ENCODE results near the gene SLC12A1.

Gene SLC12A1

DNA sequence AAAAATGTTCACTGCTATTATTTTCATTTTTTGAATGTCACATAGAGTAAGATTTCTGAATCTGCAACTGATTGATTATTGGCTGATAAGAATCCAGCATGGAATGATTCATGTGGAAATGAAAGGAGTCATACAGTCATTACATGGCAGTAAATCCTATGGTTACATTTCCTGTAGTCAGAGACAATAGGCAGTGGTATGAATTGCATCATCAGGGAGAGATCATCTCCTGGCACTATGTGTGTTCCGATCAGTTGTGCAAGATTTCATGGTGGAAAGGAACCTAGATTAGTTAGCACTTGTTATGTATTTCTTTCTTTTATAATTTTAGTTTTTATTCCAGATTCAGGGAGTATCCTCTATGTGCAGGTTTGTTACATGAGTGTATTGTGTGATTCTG, 38.8 kb downstream of the SLC12A1 start:
- no peak for FAIRE-seq

DNA sequence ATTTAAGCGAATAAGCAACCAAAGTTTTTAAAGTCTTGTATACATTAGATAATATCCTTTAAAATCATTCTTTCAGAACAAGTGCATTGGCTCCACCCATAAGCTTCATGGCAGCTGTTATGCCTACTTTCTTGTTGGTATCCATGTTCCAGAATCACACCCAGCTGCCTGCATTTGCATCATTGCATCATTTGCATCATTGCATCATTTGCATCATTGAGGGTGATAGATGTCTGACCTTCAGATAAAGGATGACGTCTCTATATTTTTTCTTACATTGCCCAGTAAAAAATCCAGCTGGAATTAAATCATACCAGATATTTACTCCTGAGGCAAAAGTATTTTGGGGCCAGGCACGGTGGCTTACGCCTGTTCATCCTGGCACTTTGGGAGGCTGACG, 42.3 kb downstream of the SLC12A1 start:
- no peak for FAIRE-seq

DNA sequence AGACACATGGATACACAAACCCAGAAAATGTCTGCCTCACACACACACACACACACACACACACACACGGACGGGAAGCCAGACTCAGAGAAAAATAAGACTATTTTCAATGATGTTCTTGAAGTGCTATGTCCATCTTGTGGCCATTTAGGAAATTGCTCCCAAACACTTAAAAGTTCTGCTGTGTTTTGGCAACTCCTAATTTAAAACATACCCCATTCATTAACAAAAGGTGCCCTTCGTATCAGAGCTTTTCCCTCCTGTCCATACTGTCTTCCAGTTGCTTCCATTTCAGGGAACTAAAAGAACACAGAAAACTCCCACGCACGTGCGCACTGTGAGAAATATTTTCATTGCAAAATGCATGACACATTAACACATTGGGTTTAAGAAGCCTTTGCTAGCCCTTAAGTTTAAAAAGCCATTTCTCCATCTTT, 44.6 kb downstream of the SLC12A1 start:
- peak; percentile 41 for FAIRE-seq

DNA sequence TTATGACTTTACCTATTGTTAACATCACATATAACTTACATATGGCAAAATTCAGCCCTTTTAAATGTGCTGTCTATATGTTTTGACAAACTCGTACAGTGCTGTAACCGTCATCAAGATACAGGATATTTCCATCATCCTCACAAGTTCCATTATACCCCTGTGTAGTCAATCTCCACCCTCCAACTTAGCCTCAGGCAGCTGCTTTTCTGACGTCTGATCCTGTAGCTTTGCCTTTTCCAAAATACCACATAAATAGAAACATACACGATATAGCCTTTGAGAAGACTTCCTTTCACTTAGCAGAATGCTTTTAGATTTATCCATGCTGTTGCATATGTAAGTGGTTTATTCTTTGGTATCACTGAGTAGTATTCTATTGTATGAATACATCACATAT, 47.1 kb downstream of the SLC12A1 start:
- FAIRE-seq, result no peak

DNA sequence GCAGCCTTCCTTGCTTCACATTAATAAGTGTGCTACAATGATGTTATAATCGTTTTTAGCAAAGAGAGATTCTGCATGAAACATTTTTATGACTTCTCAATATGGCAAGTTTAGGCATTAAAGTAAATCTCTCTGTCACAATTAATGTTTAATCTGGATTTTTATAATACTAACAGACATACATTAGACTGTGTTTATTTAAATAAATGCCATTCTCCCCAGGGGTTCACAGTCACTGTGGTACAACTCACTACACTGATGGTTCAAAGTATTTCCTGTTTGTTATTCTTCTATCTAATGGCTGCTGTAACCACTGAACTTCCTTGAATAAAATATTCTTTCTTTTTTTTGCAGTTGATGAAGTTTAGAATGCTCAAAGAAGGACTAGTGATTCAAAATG, 59.0 kb downstream of the SLC12A1 start:
- FAIRE-seq, result no peak

DNA sequence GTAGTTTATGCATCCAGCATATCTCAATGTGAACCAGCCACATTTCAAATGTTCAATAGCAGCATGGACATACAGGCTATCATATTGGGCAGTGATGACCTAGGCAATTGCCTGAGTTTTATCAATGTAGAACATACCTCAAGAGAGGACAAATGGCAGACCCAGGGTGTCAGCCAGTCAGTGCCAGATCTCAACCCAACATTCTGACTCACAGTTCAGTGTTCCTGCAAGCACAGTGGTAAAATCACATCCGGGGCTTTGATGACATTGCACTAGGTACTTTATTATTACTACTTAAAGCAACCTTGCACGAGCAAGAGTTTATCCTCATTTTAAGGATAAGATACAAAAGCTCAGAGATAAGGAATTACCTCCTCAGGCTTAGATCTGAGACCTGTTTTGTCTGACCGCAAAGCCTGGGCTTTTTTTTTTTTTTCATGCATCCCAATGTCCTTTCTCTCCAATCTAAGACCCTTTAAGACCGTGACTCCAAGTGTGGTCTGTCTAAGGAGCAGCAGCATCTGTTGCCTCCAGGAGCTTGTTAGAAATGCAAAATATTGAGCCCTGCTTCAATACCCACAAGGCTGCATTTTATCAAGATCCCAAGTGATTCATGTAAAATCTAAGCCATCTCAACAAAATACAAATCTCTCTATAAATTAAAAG, 60.1 kb downstream of the SLC12A1 start:
- no peak for FAIRE-seq

DNA sequence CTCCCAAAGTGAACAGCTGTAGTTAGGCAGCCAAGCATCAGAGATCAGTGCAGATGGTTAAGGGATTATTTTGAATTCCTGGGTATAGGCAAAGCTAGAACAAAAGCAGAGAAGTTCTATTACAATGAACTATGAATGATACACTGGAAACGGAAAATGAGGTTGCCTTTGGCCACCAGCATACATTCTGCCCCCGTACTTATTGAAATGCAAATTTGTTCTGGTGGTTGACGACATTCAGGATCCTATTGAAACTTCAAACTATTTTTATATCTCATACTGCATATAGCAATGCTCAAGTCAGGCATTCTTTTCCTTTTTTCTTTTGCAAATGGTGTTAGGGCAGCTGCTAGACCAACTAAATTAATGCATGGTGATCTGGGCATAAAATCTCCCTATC, 61.7 kb downstream of the SLC12A1 start:
- FAIRE-seq, result no peak

DNA sequence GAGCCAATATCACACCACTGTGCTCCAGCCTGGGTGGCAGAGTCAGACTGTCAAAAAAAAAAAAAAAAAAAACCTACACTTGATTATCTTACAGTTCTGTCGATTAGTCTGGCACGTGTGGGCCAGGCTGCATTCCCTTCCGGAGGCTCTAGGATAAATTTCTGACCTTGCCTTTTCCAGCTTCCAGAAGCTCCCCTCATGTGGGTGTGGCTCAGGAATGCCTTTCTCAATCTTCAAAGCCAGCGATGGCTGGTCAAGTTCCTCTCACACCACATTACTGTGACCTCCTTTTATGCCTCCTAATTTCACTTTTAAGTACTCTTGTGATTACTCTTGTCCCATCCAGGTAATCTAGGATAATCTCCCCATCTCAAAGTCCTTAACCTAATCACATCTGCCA, 66.9 kb downstream of the SLC12A1 start:
- FAIRE-seq, result no peak

DNA sequence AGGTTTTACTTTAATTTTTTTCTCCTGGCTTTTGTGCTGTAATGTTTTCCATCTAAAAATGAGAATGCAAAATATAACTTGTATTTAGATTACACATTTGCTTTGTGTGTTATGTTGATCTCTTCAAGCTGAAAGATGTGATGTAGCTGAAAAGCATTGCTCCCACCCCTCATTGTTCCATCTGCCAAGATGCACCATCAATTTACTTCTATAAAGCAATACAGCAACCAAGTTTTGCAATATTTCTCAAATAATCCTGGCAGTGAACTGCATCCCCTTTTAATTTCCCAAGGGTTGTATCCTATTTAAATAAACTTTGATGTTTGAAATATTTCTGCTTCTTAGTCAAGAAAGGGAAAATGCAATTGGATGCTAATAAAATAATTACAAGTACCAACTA, 72.6 kb downstream of the SLC12A1 start:
- no peak for FAIRE-seq

DNA sequence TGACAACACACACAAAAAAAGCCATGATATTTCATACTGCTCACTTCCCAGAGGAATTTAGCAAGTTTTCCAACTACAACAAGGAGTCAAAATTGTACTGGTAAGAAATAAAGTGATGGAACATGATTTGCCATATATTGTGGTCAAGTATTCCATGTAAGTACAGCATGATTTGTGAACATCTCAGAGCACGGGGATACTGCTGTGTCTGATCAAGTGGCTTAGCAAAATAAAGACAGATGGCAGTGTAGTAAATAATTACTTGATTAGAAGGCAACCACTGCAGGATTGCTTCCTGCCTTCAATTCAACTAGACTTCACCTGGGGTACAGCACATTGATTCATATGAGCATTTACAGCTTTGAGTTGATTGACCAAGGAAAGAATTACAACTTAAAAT, 73.5 kb downstream of the SLC12A1 start:
- no peak for FAIRE-seq

DNA sequence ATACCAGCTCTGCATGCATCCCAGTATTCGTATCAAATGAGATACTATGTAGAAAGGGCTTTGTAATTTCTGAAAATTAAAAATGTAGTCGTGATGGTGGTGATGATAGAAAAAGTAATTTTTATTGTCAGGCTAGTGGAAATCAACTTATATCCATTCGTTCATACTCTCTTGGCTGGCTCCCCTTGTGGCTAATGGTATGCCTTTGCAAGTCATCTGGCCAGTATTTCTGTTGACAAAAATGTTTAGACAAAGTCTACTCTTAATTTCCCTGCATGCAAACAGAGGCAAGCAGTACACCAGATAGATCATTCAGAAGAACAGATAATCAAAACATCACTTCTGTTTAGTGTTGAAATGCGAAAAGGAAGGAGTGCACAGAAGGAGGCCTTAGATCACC, 75.6 kb downstream of the SLC12A1 start:
- FAIRE-seq, result no peak

DNA sequence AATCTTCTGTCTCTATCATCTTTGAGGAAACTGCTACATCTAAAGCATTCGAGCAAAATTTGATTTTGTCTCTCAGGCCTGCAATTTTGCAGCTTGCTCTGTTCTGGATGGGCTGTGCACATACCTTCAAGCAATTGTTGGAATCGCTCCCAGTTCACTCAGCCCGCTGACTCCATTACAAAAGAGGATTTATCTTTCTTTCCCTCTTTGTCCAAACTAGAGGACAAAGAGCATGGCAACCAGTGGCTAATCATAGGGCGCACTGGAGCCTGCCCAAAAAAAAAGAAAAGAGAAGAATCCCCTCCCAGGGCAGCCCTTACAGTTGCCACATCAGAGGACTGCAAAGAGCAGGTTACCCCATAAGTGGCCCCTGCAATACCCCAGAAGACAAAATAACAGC, 76.1 kb downstream of the SLC12A1 start:
- FAIRE-seq, result no peak

DNA sequence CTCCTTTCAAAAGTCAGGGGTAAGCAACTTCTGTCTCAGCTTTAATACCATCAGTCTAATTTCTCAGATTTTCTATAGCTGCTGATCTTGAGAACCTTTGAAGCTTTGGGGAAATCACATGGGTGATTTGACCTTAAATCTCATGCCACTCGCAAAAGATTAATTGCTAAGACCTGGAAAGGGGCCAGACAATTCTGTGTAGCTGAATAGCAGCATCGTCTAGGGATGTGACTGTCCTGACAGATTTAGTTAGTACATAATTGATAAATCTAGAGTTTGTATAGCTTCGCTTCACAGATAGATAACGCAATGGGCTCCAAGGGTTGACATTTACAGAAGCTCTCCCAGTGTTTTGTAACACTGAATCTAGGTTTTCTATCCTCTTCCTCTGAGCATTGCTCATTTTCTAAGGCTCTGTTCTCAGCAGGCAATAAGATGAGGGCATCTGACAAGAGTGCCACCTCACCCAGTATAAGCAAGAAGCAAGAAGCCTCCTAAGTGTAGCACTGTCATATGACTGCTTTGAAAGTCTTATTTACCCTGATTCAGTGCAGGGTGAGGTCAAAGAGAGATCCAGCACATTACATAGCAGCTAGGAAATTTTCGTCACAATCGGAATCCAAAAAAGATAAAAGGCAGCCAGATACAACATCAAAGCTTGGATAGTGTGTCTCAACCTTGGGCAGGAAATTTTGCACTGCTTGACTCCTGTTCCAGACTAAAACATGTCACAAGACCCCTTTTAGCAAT, 77.5 kb downstream of the SLC12A1 start:
- no peak for FAIRE-seq

DNA sequence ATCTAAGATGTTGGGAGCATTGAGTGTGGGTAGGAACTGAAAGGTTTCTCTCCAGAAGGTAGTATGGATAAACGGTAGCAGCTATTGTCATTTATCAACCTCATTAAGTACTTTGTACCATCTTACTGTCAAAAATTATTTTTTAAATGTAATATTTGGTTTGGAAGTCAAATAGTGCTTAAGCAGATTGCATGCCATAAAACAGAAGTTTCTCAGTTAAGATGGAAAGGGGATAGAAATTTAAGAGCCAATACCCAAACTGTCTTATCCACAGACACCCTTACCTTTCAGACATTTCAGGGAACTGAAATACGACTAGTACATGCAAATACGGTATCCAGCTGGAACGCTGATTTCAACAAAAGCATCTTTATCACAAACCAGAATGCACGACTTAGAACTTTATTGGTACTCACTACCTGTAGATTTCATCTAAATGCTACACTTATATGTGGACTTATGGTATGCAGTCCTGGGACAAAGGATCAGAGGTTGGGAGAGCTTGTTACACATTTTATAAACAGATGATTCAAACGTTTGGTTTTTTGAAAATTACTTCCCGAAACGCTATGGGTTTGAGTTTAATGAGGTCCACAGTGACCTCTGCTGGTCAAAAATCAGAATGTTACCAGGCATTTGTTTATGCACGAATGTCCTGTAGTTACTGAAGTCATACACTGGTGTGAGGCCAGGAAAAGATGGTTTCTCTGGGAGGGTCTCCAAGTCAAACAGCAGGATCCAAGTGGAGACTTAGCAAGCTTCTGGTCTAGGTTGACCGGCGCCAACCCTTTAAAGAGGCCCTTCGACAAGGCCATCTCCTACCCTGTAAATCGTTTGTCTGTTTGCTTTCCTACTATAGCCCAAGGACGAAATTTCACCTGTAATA, 79.5 kb downstream of the SLC12A1 start:
- FAIRE-seq, result peak; percentile 78

DNA sequence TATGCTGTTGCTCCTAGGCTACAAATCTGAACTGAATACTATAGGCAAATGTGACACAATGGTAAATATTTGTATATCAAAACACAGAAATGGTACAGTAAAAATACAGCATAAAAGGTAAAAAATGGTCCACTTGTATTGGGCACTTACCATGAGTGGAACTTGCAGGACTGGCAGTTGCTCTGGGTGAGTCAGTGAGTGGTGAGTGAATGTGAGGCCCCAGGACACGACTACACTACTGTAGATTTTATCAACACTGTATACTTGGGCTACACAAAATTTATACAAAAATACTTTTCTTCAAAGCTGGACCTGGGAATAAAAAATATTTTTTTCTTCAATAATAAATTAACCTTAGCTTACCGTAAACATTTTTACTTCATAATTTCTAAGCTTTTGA, 83.5 kb downstream of the SLC12A1 start:
- no peak for FAIRE-seq

DNA sequence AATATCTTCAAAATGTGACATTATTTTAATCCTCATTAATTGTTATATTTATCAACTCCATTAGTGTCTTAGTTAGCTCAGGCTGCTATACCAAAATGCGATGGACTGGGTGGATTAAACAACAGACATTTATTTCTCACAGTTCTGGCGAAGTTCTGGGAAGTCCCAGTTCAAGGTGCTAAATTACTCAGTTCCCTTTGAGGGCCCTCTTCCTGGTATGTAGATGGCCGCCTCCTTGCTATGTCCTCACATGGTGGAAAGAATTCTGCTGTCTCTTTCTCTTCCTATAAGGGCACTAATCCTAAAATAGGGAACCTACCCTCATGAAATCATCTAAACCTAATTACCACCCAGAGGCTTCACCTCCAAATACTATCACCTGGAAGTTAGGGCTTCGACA, 86.4 kb downstream of the SLC12A1 start:
- no peak for FAIRE-seq

DNA sequence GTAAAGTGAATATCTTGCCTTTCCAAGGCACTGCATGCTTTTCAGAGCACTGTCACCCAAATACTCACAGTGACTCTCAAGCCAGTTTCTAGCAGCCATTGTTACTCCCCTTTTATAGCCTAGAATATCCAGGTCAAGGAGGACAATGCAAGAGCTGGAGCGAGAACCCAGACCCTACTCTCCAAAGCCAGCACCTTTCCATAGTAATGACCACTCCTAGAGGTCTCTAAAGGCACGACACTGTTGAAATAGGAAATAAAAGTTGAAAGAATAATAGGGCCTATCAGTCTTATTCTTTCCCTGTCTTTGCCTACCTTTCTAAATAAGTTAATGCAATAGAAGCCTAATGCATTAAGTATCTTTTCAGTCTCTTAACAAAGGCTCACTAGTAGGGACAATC, 91.6 kb downstream of the SLC12A1 start:
- FAIRE-seq, result no peak

DNA sequence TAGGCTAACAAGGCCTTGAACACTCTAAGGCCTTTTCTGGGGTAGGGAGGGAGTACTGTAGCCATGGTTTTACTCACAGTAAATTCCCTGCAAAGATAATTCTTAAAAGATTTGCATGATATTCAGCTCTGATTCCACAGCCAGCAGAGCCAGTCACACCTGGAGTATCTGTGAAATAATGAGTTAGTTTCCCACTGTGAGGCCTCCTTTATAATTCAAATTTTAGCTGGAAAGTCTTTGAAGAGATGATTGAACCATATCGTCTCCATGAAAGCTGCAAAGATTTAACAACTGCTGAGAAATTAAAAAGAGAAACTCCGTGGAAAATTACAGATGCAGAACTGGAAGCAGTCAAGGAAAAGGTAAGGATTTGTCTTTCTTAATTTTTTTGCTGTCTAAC, 92.8 kb downstream of the SLC12A1 start:
- FAIRE-seq, result no peak

DNA sequence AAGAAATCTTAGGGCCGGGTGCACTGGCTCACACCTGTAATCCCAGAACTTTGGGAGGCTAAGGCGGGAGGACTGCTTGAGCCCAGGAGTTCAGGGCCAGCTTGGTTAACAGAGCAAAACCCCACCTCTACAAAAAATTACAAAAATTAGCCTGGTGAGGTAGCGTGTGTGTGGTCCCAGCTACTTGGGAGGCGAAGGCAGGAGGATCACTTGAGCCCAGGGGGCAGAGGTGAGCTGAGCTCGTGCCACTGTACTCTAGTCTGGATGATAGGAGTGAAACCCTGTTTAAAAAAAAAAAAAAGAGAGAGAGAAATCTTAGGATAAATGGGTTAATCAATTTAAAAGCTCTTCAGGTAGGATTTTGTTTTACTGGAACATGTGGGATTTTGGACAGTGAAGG, 93.9 kb downstream of the SLC12A1 start:
- no peak for FAIRE-seq

DNA sequence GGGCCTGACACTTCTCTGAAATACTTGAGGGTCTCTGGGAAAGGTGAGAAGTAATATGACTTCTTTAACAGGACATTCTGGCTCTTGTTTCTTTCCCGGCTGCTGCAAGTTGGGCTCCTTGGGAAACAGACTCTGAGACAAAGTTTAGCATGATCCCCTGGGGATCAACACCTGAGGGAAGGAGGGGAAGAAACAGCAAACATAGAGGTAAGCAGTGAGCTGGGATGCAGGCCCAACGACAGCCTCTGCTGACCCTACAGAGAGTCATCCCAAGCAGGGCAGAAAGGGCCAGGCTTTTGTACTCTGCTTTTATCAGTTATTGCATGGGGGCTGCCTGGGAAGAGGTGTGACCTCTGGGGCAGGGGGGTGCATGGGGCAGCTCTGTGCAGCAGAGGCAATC, 98.3 kb downstream of the SLC12A1 start:
- no peak for FAIRE-seq

DNA sequence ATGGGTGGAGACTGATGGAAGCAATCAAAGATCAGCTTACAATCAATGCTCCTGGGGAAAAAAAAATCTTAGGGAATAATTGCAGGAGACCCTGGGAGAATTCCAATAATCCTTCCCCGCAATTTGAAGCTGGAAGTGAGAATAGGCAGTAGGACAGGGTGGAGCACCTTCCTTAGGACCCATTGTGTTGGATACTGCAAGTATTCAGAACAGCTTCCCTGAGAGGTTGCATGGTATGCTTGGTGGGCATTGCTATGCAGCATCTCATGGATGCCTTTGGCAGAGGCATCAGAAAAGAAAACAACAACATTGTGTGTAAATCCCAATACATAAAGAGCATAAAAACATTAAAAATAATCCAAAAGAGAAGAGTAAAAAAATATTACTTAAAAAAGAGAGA, 100.5 kb downstream of the SLC12A1 start:
- no peak for FAIRE-seq

DNA sequence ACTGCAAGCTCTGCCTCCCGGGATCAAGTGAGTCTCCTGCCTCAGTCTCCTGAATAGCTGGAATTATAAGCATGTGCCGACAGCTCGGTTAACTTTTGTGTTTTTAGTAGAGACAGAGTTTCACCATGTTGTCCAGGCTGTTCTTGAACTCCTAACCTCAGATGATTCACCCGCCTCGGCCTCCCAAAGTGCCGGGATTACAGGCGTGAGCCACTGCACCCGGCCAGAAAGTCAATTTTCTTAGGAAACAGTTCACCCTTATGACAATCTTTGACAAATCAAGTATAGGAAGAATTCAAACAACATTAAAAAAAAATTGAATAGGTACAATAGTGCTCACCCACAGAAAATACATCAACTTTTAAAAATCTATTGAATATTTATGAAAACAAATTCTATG, 101.5 kb downstream of the SLC12A1 start:
- no peak for FAIRE-seq

DNA sequence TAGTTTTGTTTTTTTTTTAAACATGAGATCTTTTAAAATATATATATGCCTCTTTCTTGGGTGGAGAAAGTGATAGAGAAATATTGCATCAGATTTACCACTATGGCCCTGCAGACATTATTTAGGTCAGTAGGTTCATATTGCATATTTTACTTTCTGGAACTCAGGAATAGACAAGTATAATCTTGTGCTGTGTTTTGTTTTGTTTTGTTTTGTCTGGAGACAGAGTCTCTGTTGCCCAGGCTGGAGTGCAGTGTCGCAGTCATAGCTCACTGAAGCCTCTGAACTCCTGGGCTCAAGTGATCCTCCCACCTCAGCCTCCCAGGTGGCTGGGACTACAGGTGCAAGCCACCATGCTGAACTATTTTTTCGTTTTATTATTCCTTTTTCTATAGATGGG, 103.6 kb downstream of the SLC12A1 start:
- no peak for FAIRE-seq

DNA sequence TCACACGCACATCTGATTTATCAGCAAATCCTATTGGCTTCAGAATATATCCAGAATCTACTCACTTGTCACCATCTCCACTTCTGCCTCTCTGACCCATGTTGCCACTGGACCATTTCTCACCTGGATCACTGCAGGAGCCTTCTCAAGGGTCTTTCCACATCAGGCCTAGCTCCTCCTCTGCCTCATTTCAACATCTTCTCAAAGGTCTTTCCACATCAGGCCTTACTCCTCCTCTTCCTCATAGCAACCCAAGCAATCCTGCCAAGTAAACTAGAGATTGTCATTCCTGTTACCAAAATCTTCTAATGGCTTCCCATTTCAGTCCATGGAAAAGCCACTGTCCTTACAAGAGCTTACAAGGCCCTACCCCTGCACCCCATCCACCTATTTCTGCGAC, 107.1 kb downstream of the SLC12A1 start:
- no peak for FAIRE-seq
